DLD1 (cell line): ENCODE data around the gene EIF5A2.
"Not testable (repeated sequence)": the region's sequence is repeated elsewhere in the genome, so short reads cannot be mapped to it uniquely, and the experiment has no call there.

Source experiments
- in situ Hi-C: cut with HindIII; loops from 2 replicates; pipeline ENCODE4 v1.10.0; 2017; ENCODE audit warnings: low sequenced_read_pairs

The EIF5A2 gene

GRCh38 chr3:170897199-170897598 lies 11.2 kb downstream of the EIF5A2 start:
- in situ Hi-C loops = not testable (repeated sequence)

- in situ Hi-C loops = no loop called here
Measured at GRCh38 chr3:170896781-170897180, 11.7 kb downstream of the EIF5A2 start.

GRCh38 chr3:170896333-170896732 lies 12.1 kb downstream of the EIF5A2 start:
- in situ Hi-C loops = not testable (repeated sequence)

GRCh38 chr3:170893895-170894294 lies 14.5 kb downstream of the EIF5A2 start:
- in situ Hi-C loops = no loop called here

- in situ Hi-C loops = no loop called here
Measured at GRCh38 chr3:170889630-170890029, 18.8 kb downstream of the EIF5A2 start.

GRCh38 chr3:170889132-170889531 lies 19.3 kb downstream of the EIF5A2 start:
- in situ Hi-C loops = no loop called here

GRCh38 chr3:170884109-170884930 lies 24.1 kb downstream of the EIF5A2 start:
- in situ Hi-C loops = not testable (repeated sequence)

- in situ Hi-C loops = not testable (repeated sequence)
Measured at GRCh38 chr3:170878688-170879087, 29.7 kb downstream of the EIF5A2 start.

GRCh38 chr3:170877311-170877710 lies 31.1 kb downstream of the EIF5A2 start:
- in situ Hi-C loops = not testable (repeated sequence)

GRCh38 chr3:170876537-170876936 lies 31.9 kb downstream of the EIF5A2 start:
- in situ Hi-C loops = no loop called here

- in situ Hi-C loops = no loop called here
Measured at GRCh38 chr3:170869645-170870593, 38.5 kb downstream of the EIF5A2 start, which contains the start of gene RPL22L1. Gene RPL22L1, minus strand, starts transcription at chr3:170870195. Its CDS starts 28 bp downstream, at chr3:170870167.

GRCh38 chr3:170869239-170869590 lies 39.2 kb downstream of the EIF5A2 start:
- in situ Hi-C loops = no loop called here

GRCh38 chr3:170868577-170869238 lies 39.7 kb downstream of the EIF5A2 start:
- in situ Hi-C loops = no loop called here

GRCh38 chr3:170867143-170867937 lies 41.1 kb downstream of the EIF5A2 start:
- in situ Hi-C loops = no loop called here

- in situ Hi-C loops = no loop called here
Measured at GRCh38 chr3:170866499-170866898, 41.9 kb downstream of the EIF5A2 start.

- in situ Hi-C loops = no loop called here
Measured at GRCh38 chr3:170865209-170866094, 43.0 kb downstream of the EIF5A2 start.

GRCh38 chr3:170864525-170865208 lies 43.8 kb downstream of the EIF5A2 start:
- in situ Hi-C loops = no loop called here

GRCh38 chr3:170863816-170864215 lies 44.6 kb downstream of the EIF5A2 start:
- in situ Hi-C loops = no loop called here
